ENCODE measurements around the gene CTNNA2.

Gene CTNNA2

GRCh38 chr2:79569048-79569447, 56.2 kb downstream of the CTNNA2 start:
- TF ChIP-seq POLR2AphosphoS5 (IDR thresholded peaks at IDR 0.05; ENCODE audit: low read depth, low read length) = no peak
- no peak for TF ChIP-seq TAF1 (IDR thresholded peaks at IDR 0.05; ENCODE audit: borderline replicate concordance, insufficient read depth, low read length)
- TF ChIP-seq SIN3A (IDR thresholded peaks at IDR 0.05; ENCODE audit: borderline replicate concordance, insufficient read depth, low read length) = no peak
- TF ChIP-seq, protein P1, sequence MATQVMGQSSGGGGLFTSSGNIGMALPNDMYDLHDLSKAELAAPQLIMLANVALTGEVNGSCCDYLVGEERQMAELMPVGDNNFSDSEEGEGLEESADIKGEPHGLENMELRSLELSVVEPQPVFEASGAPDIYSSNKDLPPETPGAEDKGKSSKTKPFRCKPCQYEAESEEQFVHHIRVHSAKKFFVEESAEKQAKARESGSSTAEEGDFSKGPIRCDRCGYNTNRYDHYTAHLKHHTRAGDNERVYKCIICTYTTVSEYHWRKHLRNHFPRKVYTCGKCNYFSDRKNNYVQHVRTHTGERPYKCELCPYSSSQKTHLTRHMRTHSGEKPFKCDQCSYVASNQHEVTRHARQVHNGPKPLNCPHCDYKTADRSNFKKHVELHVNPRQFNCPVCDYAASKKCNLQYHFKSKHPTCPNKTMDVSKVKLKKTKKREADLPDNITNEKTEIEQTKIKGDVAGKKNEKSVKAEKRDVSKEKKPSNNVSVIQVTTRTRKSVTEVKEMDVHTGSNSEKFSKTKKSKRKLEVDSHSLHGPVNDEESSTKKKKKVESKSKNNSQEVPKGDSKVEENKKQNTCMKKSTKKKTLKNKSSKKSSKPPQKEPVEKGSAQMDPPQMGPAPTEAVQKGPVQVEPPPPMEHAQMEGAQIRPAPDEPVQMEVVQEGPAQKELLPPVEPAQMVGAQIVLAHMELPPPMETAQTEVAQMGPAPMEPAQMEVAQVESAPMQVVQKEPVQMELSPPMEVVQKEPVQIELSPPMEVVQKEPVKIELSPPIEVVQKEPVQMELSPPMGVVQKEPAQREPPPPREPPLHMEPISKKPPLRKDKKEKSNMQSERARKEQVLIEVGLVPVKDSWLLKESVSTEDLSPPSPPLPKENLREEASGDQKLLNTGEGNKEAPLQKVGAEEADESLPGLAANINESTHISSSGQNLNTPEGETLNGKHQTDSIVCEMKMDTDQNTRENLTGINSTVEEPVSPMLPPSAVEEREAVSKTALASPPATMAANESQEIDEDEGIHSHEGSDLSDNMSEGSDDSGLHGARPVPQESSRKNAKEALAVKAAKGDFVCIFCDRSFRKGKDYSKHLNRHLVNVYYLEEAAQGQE (IDR thresholded peaks at IDR 0.05; ENCODE audit: insufficient read depth in 1 of 2, low read depth in 2 of 2, low read length in 2 of 2) = no peak
- no peak for TF ChIP-seq FOXP2 (optimal IDR thresholded peaks at IDR 0.05; ENCODE audit: borderline replicate concordance, extremely low read depth, extremely low read length, insufficient read depth)

DNA sequence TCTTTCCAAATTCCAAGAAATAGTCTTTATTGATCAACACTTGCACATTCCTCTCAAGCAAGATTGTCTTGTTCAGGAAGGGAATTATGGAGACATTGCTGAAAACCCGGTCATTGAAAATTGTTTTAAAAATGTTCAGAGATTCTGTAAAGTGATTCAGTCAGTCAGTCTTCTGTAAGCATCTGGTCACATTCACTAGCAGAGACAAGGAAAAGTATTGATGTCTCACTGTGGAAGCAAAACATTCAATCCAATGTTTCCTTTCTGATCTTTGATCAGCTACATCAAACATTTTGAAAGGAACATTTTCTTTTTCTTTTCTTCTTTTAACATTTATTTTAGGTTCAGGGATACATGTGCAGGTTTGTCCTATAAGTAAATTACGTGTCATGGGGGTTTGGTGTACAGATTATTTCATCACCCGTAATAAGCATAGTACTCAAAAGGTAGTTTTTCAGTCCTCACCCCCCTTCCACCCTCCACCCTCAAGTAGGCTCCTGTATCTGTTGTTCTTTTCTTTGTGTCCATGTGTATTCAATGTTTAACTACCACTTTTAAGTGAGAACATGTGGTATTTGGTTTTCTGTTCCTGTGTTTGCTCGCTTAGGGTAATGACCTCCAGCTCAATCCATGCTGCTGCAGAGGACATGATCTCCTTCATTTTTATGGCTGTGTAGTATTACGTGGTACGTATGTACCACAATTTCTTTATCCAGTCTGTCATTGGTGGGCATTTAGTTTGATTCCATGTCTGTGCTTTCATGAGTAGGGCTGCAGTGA, 61.2 kb downstream of the CTNNA2 start:
- TF ChIP-seq, protein P1 (IDR thresholded peaks at IDR 0.05; ENCODE audit: insufficient read depth in 1 of 2, low read depth in 2 of 2, low read length in 2 of 2) = no peak

DNA sequence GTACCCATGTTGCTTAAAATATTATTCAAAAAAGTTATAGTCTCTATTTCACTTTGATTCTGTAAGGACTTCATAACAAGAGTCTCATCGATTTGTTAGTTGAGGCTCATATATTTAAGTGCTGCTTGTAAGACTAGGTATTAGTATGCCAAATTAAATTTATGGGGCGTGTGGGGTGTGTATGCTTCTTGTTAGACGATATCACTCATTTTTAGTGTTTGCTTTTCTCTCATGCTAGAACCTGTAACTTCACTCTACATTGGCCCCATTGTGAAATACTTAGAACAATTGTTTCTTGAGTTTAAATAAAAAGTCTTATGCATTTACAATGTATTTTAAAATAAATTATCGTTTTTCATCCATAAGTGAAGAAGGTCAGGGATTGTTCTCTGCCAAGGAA, 63.6 kb downstream of the CTNNA2 start:
- TF ChIP-seq TAF1 (IDR thresholded peaks at IDR 0.05; ENCODE audit: borderline replicate concordance, insufficient read depth, low read length) = no peak
- TF ChIP-seq, protein P1 (IDR thresholded peaks at IDR 0.05; ENCODE audit: insufficient read depth in 1 of 2, low read depth in 2 of 2, low read length in 2 of 2) = no peak

DNA sequence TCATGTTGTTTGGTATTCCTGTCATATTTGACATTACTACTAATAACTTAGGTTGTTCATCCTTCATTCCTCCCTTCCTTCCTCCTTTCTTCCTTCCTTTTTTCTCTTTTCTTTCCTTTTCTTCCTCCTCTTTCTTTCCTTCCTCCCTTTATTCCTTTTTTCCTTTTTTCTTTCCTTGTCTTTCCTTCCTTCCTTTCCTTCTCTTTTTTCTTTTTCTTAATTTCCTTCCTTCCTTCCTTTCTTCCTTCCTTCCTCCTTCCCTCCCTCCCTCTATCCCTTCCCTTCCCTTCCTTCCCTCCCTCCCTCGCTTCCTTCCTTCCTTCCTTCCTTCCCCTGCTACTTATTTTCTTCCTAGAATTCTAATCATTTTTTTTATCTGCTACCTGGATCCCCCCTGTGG, 66.1 kb downstream of the CTNNA2 start:
- TF ChIP-seq FOXP2 (optimal IDR thresholded peaks at IDR 0.05; ENCODE audit: borderline replicate concordance, extremely low read depth, extremely low read length, insufficient read depth) = no peak
- TF ChIP-seq SIN3A (IDR thresholded peaks at IDR 0.05; ENCODE audit: borderline replicate concordance, insufficient read depth, low read length) = no peak
- no peak for TF ChIP-seq TAF1 (IDR thresholded peaks at IDR 0.05; ENCODE audit: borderline replicate concordance, insufficient read depth, low read length)
- TF ChIP-seq, protein P1 (IDR thresholded peaks at IDR 0.05; ENCODE audit: insufficient read depth in 1 of 2, low read depth in 2 of 2, low read length in 2 of 2) = no peak
- TF ChIP-seq POLR2AphosphoS5 (IDR thresholded peaks at IDR 0.05; ENCODE audit: low read depth, low read length) = no peak

GRCh38 chr2:79580175-79580574, 67.3 kb downstream of the CTNNA2 start:
- TF ChIP-seq SIN3A (IDR thresholded peaks at IDR 0.05; ENCODE audit: borderline replicate concordance, insufficient read depth, low read length) = no peak
- no peak for TF ChIP-seq POLR2AphosphoS5 (IDR thresholded peaks at IDR 0.05; ENCODE audit: low read depth, low read length)
- TF ChIP-seq TAF1 (IDR thresholded peaks at IDR 0.05; ENCODE audit: borderline replicate concordance, insufficient read depth, low read length) = no peak
